HG03575 (cell line): ENCODE data around the gene MPP3.
"Not testable (repeated sequence)": the region's sequence is repeated elsewhere in the genome, so short reads cannot be mapped to it uniquely, and the experiment has no call there.

Experiments used
- ATAC-seq: cut with Tn5 transposase; IDR thresholded peaks from one replicate; pipeline ENCODE4 v1.9.1; 2021; ENCODE audit not compliant: unreplicated experiment, insufficient number of reproducible peaks, low FRiP score; ENCODE audit errors: extremely low read depth

MPP3 gene

DNA sequence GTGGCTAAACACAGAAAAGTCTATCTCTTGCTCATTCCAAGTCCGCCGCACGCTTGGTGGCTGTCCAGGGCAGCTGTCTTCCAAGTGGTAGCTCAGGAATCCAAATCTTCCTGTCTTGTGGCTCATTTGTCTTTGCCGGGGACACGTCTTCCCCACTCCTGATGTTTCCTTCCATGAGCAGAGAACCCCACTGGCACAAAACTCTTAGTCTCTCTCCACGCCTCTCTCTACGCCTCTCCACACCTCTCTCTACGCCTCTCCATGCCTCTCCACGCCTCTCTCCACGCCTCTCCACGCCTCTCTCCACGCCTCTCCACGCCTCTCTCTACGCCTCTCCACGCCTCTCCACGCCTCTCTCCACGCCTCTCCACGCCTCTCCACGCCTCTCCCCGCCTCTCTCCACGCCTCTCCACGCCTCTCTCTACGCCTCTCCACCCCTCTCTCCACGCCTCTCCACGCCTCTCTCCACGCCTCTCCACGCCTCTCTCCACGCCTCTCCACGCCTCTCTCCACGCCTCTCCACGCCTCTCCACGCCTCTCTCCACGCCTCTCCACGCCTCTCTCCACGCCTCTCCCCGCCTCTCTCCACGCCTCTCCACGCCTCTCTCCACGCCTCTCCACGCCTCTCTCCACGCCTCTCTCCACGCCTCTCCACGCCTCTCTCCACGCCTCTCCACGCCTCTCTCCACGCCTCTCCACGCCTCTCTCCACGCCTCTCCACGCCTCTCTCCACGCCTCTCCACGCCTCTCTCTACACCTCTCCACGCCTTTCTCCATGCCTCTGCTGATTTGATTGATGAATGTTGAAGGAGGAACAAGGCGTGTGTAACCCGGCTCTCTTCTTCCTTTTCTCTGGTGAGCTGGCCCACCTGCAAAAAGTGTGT, 9.4 kb upstream of the MPP3 start:
- not testable (repeated sequence) for ATAC-seq

DNA sequence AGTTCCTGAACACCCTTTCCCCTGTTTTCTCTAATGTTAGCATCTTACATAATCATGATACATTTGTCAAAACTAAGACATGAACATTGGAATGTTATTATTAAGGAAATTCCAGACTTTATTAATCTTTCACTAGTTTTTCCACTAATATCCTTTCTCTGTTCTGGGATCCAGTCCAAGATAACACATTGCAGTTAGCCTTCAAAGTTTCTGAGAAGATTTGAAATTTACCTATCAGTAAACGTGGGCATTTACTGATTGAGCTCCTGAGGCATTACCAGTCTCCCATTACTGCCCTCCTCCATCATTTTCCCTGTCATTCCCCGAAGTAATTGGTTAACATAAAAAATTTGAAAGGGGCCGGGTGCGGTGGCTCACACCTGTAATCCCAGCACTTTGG, 8.3 kb upstream of the MPP3 start:
- no peak for ATAC-seq

- ATAC-seq = no peak
These were observed 7.9 kb upstream of the MPP3 start for GRCh38 chr17:43840814-43841213.

DNA sequence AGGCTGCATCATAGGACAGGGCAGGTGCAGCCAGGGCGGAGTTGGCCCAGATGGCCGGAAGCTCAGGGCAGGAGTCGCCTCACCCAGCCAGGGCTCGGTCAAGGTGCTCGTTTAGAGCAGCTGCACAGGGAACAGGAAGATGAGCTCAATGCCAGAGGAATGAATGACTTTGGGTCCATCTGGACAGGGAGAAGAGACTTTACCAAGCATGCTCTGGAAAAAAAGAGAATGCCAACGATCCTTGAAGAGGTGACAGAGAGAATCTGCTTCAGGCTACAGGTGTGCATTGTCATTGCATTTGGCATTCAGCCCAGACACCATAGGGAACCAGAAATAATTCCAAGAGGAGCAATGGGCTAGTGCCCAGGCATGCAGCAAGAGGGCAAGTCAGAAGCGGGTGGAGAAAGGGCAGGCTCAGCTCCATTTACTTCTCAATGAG, 6.7 kb upstream of the MPP3 start:
- no peak for ATAC-seq

- no peak for ATAC-seq
These were observed 1.2 kb upstream of the MPP3 start for GRCh38 chr17:43834106-43834505.

GRCh38 chr17:43832168-43832975, 574 bp downstream of the MPP3 start:
- no peak for ATAC-seq

DNA sequence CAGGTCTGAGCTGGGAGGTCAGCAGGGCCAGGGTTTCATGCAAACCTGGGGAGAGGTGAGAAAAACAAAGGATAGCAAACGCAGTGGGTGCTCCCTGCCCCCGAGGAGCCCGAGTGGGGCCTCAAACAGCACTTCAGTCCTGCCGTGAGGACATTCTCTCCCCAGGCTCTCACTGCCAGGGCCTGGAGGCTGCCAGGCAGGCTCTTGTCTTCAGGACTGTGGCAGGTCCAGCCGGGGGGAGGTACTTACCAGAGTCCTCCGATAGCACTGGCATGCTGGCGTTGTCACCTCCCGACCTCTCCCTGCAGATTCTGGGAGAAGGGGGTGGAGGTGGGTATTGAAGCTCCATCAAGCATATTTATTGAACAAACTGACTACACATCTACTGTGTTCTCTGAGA, 1.3 kb downstream of the MPP3 start:
- no peak for ATAC-seq

DNA sequence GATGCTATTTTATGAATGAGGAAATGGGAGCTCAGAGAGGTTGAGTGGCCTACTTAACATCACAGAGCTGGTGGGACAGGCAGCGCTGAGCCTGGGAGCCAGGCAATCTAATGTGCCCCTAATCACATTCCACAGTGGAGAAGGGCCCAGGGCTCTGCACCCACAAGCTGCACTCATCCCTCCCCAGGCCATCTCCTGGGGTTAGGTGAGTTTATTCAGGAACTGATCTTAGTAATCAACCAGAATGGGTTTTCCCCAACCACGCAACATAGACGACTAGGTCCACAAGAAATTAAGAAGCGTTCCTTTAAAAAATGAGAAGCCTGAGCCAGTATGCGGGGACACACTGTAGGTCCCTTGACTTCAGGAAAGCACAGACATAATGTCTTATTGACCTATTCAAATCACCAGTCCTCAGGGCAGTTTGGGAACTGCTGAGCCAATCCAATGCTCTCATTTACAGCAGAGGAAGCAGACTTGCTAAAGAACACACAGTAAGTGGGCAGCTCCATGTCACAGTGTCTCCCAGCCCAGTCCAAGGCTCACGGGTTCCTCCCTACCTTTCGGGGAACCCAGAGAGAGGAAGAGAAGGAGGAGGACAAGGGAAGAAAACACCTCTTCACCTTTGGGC, 2.3 kb downstream of the MPP3 start:
- no peak for ATAC-seq

- ATAC-seq = no peak
These were observed 3.2 kb downstream of the MPP3 start for GRCh38 chr17:43829738-43830137.

GRCh38 chr17:43827596-43827995, 5.3 kb downstream of the MPP3 start:
- no peak for ATAC-seq

DNA sequence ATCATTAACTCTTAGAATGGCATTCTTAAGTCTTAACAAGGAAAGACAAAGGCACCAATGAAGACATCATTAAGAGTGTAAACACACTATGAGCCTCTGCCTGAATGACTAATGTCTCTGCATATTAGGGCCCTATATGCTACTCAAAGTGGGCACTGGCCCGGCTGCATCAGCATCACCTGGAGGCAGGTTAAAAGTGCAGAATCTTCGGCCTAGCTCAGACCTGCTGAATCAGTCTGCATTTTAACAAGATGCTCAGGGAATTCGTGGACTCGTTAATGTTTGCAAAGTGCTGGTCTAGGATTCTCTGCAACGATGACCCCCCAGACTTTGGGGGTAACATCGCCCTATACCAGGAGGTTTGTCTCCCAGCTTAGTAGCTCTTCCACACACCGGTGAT, 6.7 kb downstream of the MPP3 start:
- no peak for ATAC-seq

GRCh38 chr17:43825567-43825966, 7.4 kb downstream of the MPP3 start:
- ATAC-seq = no peak

DNA sequence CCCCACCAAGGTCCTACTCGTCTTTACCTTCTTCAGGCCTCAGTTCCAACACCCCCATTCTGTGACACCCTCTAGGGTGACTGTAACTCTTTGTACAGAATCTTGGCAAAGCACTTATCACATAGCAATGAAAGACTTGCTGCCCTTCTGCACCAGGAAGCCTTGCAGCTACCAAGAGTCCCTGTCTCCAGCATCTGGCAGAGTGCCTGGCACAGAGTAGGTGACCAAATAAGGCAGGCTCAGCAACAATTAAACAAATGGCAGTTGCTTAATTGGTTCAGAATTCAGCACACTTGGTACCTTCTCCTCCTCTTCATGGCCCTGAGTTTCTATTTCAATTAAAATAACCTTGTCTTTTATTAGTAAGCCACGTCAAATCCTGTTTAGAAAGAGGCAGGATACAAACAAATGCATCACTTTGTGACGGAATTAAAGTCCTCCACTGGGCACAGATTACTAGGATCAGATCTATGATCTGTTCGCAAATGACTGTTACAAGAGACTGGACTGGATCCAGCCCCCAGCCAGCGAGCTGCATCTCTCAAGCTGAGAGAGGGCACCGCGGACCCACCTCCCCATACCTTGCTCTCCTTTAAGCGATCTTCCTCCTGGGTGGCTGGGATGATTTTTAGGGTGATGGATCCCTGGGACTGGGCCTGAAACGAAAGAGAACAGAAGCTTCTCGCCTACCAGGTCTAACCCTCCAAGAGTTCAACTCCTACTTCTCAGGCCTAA, 9.4 kb downstream of the MPP3 start:
- ATAC-seq = no peak

DNA sequence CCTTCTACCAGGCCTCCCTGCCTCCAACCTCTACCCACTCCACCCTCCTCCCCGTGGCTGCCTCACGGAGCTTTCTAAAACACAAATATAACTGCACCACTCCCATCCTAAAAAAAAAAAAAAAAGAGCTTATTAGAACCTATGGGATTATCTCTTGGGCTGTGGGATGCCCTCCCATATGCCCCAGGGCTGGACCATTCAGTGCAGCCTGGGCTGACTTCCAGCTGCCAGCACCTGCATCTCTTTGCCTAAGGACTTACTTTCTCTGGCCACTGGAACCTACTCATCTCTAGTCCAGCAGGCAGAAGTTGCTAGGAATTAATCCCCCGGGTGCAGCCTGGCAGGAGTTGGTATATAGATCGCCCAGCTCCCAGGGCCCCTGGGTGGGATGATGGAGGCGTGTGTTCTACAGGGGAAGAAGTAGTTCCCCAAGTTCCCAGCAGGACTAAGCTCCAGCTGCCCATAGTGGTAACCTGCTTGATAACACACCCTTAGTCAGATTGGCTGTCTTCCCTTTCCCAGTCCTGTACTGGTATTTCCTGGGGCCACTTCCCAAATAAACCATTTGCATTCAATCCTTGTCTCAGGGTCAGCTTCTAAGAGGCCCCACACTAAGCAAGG, 10.3 kb downstream of the MPP3 start:
- ATAC-seq = no peak

DNA sequence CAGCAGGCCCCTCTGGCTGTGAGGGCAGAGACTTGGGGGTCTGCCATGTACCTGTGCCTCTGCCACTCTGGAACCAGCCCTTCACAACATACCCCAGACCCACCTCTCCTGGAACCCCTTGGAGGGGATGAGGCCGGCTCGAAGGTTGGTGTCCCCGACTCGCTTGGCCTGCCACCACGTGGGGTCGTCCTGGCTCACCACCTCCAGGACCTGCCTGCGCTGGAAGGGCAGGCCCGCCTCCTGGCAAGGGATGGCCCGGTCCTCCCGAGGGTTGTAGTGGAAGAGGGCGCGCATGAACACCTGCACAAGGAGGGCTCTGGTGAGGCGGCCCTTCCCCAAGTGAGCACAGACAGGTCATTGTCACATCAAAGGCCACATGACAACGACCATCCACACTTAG, 12.2 kb downstream of the MPP3 start:
- ATAC-seq = no peak

DNA sequence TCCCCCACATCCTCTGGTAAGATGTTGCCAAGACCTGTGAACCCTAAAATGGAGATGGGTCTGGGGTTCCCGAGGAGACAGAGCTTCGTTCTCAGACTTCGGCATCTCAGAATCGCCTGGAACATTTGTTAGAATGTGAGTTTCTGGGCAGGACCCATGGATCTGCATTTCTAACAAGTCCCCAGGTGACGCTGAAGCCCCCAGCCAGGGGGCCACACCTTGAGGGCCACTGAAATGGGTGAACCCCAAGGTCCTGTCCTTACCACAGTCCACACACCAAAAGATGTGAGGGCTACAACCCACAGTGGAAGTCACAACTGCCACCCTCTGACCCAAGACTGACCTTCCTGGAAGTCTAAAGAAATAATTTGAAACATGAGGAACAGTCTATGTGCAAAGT, 14.0 kb downstream of the MPP3 start:
- ATAC-seq = no peak

- ATAC-seq = no peak
These were observed 15.1 kb downstream of the MPP3 start for GRCh38 chr17:43817826-43818225.

GRCh38 chr17:43816336-43817320, 16.3 kb downstream of the MPP3 start:
- no peak for ATAC-seq
